Measurements from ENCODE around the gene TM4SF18.

Gene TM4SF18

GRCh38 chr3:149321136-149321535 is 12.3 kb downstream of the TM4SF18 start:
- no peaks in the 10 kb centered on the region for H3K36me3 ChIP-seq (ENCODE audit: insufficient read depth, low read length)
- H3K4me1 ChIP-seq (ENCODE audit: insufficient read depth, low read length): no peaks in the 10 kb centered on the region
- no peak overlapping the region for H3K4me3 ChIP-seq (ENCODE audit: low read length)
- H3K27me3 ChIP-seq (ENCODE audit: insufficient read depth, low read length): no peaks in the 10 kb centered on the region
- no peak overlapping the region for H3K9ac ChIP-seq (ENCODE audit: low read depth, low read length)
- H3K27ac ChIP-seq (ENCODE audit: low read depth, low read length): no peak overlapping the region
- no peaks in the 10 kb centered on the region for H3K9me3 ChIP-seq (ENCODE audit: insufficient read depth, low read depth, low read length)

DNA sequence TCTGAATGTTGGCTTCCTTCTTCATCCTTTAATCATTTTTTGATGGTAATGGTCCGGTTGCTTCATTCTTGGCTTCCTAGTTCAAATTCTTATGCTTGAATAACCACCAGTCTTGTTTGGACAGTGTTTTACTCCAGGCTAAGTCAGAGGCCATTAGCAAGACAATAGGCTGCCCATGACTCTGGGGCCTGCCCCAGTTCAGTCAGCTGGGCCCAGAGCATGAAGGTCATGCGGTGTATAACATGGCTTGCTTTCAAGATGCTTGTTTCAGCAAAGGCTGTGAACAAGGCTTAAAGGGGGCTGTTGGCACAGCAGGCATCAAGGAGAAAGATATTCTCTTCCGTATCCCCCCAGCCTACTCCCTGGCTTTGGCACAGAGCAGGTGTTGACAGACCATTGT is 13.7 kb downstream of the TM4SF18 start:
- Histone ChIP-seq H3K27me3 (ENCODE audit: insufficient read depth, low read length) (no peaks in the 10 kb centered on the region), H3K9ac (ENCODE audit: low read depth, low read length) (no peak overlapping the region), H3K4me3 (ENCODE audit: low read length) (no peak overlapping the region), H3K4me1 (ENCODE audit: insufficient read depth, low read length) (no peaks in the 10 kb centered on the region), H3K36me3 (ENCODE audit: insufficient read depth, low read length) (no peaks in the 10 kb centered on the region), H3K27ac (ENCODE audit: low read depth, low read length) (no peak overlapping the region), H3K9me3 (ENCODE audit: insufficient read depth, low read depth, low read length) (no peaks in the 10 kb centered on the region)
- WGBS: 92% methylated on average over 3 of the region's 3 CpGs

DNA sequence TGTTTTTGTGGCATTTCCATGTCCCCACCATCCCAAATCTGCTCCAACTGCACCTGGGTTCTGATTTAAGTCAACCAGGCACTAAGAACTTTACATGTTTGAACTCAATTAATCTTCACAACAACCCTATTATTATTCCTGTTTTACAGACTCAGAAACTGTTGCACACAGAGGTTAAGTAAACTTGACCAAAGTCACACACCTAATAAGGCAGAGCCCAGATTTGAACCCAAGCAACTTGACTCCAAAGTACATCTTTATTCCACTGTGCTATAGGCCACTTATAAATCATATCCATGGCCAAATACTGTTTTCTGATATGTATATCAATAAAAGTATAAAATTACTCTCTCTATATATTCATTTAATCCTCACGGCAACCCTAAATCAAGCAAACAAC is 16.4 kb downstream of the TM4SF18 start:
- Histone ChIP-seq H3K36me3 (ENCODE audit: insufficient read depth, low read length) (no peaks in the 10 kb centered on the region), H3K27ac (ENCODE audit: low read depth, low read length) (no peak overlapping the region), H3K4me3 (ENCODE audit: low read length) (no peak overlapping the region), H3K9ac (ENCODE audit: low read depth, low read length) (no peak overlapping the region), H3K27me3 (ENCODE audit: insufficient read depth, low read length) (no peaks in the 10 kb centered on the region), H3K9me3 (ENCODE audit: insufficient read depth, low read depth, low read length) (no peaks in the 10 kb centered on the region), H3K4me1 (ENCODE audit: insufficient read depth, low read length) (no peaks in the 10 kb centered on the region)
- WGBS: 92% methylated on average over 1 of the region's 1 CpG

- H3K27me3 ChIP-seq (ENCODE audit: insufficient read depth, low read length): no peaks in the 10 kb centered on the region
- H3K9ac ChIP-seq (ENCODE audit: low read depth, low read length): no peak overlapping the region
- H3K9me3 ChIP-seq (ENCODE audit: insufficient read depth, low read depth, low read length): no peaks in the 10 kb centered on the region
- no peak overlapping the region for H3K4me3 ChIP-seq (ENCODE audit: low read length)
- H3K27ac ChIP-seq (ENCODE audit: low read depth, low read length): no peak overlapping the region
- 93% methylated on average over 2 of the region's 2 CpGs for WGBS
- no peaks in the 10 kb centered on the region for H3K4me1 ChIP-seq (ENCODE audit: insufficient read depth, low read length)
- no peaks in the 10 kb centered on the region for H3K36me3 ChIP-seq (ENCODE audit: insufficient read depth, low read length)
Observed at GRCh38 chr3:149316437-149316836, 17.0 kb downstream of the TM4SF18 start.

DNA sequence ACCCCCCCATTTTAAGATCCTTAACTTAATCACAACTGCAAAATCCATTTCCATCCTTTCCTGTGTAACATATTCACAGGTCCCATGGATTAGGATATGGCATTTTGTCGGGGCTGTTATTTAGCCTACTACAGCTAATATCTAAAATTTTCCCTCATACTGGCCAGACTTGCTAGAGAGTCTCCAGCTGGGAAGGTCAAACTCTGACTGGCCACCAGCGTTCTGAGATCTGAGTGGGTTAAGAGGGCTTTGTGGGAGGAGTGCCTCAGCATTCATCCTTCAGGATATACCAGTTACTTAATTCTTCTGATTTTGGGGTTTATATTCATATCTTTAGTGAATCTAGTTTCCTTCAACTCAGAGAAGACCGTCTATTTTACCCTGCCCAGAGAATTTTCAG is 17.7 kb downstream of the TM4SF18 start:
- Histone ChIP-seq H3K36me3 (ENCODE audit: insufficient read depth, low read length) (no peaks in the 10 kb centered on the region), H3K4me1 (ENCODE audit: insufficient read depth, low read length) (no peaks in the 10 kb centered on the region), H3K4me3 (ENCODE audit: low read length) (no peak overlapping the region), H3K9ac (ENCODE audit: low read depth, low read length) (no peak overlapping the region), H3K9me3 (ENCODE audit: insufficient read depth, low read depth, low read length) (no peaks in the 10 kb centered on the region), H3K27me3 (ENCODE audit: insufficient read depth, low read length) (no peaks in the 10 kb centered on the region), H3K27ac (ENCODE audit: low read depth, low read length) (no peak overlapping the region)
- WGBS: 86% methylated on average over 3 of the region's 3 CpGs

- H3K27me3 ChIP-seq (ENCODE audit: insufficient read depth, low read length): no peaks in the 10 kb centered on the region
- H3K27ac ChIP-seq (ENCODE audit: low read depth, low read length): no peak overlapping the region
- no peaks in the 10 kb centered on the region for H3K36me3 ChIP-seq (ENCODE audit: insufficient read depth, low read length)
- H3K4me3 ChIP-seq (ENCODE audit: low read length): no peak overlapping the region
- no peaks in the 10 kb centered on the region for H3K4me1 ChIP-seq (ENCODE audit: insufficient read depth, low read length)
- H3K9ac ChIP-seq (ENCODE audit: low read depth, low read length): no peak overlapping the region
- 88% methylated on average over 7 of the region's 7 CpGs for WGBS
- no peaks in the 10 kb centered on the region for H3K9me3 ChIP-seq (ENCODE audit: insufficient read depth, low read depth, low read length)
Observed at GRCh38 chr3:149314807-149315578, 18.4 kb downstream of the TM4SF18 start.

DNA sequence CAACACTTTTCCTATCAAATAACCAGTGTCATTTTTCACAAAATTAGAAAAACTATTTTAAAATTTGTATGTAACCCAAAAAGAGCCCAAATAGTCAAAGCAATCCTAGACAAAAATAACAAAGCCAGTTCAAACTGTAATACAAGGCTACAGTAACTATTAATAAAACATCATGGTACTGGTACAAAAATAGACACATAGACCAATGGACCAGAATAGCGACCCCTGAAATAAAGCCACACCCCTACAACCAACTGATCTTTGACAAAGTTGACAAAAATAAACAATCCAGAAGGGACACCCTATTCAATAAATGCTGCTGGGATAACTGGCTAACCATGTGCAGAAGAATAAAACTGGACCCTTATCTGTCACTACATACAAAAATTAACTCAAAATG is 19.9 kb downstream of the TM4SF18 start:
- H3K36me3 ChIP-seq (ENCODE audit: insufficient read depth, low read length): no peaks in the 10 kb centered on the region
- WGBS: 88% methylated on average over 1 of the region's 1 CpG

GRCh38 chr3:149310796-149311534 is 22.5 kb downstream of the TM4SF18 start:
- H3K27me3 ChIP-seq (ENCODE audit: insufficient read depth, low read length): no peaks in the 10 kb centered on the region
- H3K9me3 ChIP-seq (ENCODE audit: insufficient read depth, low read depth, low read length): no peaks in the 10 kb centered on the region
- H3K36me3 ChIP-seq (ENCODE audit: insufficient read depth, low read length): no peaks in the 10 kb centered on the region
- no peak overlapping the region for H3K27ac ChIP-seq (ENCODE audit: low read depth, low read length)
- no peaks in the 10 kb centered on the region for H3K4me1 ChIP-seq (ENCODE audit: insufficient read depth, low read length)
- no peak overlapping the region for H3K4me3 ChIP-seq (ENCODE audit: low read length)
- 85% methylated on average over 7 of the region's 7 CpGs for WGBS
- no peak overlapping the region for H3K9ac ChIP-seq (ENCODE audit: low read depth, low read length)

More for the DNA sequence above, 19.9 kb downstream of the TM4SF18 start:
- no peaks in the 10 kb centered on the region for H3K9me3 ChIP-seq (ENCODE audit: insufficient read depth, low read depth, low read length)
- no peaks in the 10 kb centered on the region for H3K4me1 ChIP-seq (ENCODE audit: insufficient read depth, low read length)
- H3K9ac ChIP-seq (ENCODE audit: low read depth, low read length): no peak overlapping the region
- no peak overlapping the region for H3K27ac ChIP-seq (ENCODE audit: low read depth, low read length)
- no peaks in the 10 kb centered on the region for H3K27me3 ChIP-seq (ENCODE audit: insufficient read depth, low read length)
- H3K4me3 ChIP-seq (ENCODE audit: low read length): no peak overlapping the region

GRCh38 chr3:149307435-149307783 is 26.0 kb downstream of the TM4SF18 start:
- Histone ChIP-seq H3K9ac (ENCODE audit: low read depth, low read length) (no peak overlapping the region), H3K27ac (ENCODE audit: low read depth, low read length) (no peak overlapping the region), H3K4me1 (ENCODE audit: insufficient read depth, low read length) (no peaks in the 10 kb centered on the region), H3K4me3 (ENCODE audit: low read length) (no peak overlapping the region), H3K9me3 (ENCODE audit: insufficient read depth, low read depth, low read length) (no peaks in the 10 kb centered on the region), H3K27me3 (ENCODE audit: insufficient read depth, low read length) (no peaks in the 10 kb centered on the region), H3K36me3 (ENCODE audit: insufficient read depth, low read length) (no peaks in the 10 kb centered on the region)
- 95% methylated on average over 1 of the region's 1 CpG for WGBS

- H3K9me3 ChIP-seq (ENCODE audit: insufficient read depth, low read depth, low read length): no peaks in the 10 kb centered on the region
- H3K4me1 ChIP-seq (ENCODE audit: insufficient read depth, low read length): no peaks in the 10 kb centered on the region
- no peaks in the 10 kb centered on the region for H3K27me3 ChIP-seq (ENCODE audit: insufficient read depth, low read length)
- H3K36me3 ChIP-seq (ENCODE audit: insufficient read depth, low read length): no peaks in the 10 kb centered on the region
- H3K4me3 ChIP-seq (ENCODE audit: low read length): no peak overlapping the region
- no peak overlapping the region for H3K27ac ChIP-seq (ENCODE audit: low read depth, low read length)
- WGBS: 94% methylated on average over 2 of the region's 2 CpGs
- H3K9ac ChIP-seq (ENCODE audit: low read depth, low read length): no peak overlapping the region
Observed at GRCh38 chr3:149306751-149307434, 26.5 kb downstream of the TM4SF18 start.

- no peaks in the 10 kb centered on the region for H3K27me3 ChIP-seq (ENCODE audit: insufficient read depth, low read length)
- WGBS: 100% methylated on average over 2 of the region's 2 CpGs
- no peaks in the 10 kb centered on the region; the same call in 1 of the 2 replicates for H3K4me1 ChIP-seq (ENCODE audit: insufficient read depth, low read length)
- H3K9me3 ChIP-seq (ENCODE audit: insufficient read depth, low read depth, low read length): no peaks in the 10 kb centered on the region
- H3K4me3 ChIP-seq (ENCODE audit: low read length): no peak overlapping the region
- no peak overlapping the region for H3K9ac ChIP-seq (ENCODE audit: low read depth, low read length)
- H3K36me3 ChIP-seq (ENCODE audit: insufficient read depth, low read length): no peaks in the 10 kb centered on the region
- H3K27ac ChIP-seq (ENCODE audit: low read depth, low read length): no peak overlapping the region
Observed at GRCh38 chr3:149305376-149305775, 28.1 kb downstream of the TM4SF18 start.

Measured in HUES64 (cell line).